A673 (cell line): ENCODE results near the gene FAM227B. TPM values are rescaled to one million over a fixed set of nuclear protein-coding genes. Genes with fewer than 3 reads are reported as not detected.
A peak's percentile ranks its signal among the peaks of the same experiment; 100 is the strongest.

Experiments used
- BruUV-seq: library from RNA; stranded (reverse); fragments of 400-500 nt; replicated peaks from 2 replicates; lab custom pipeline; 2021; lab: Mats Ljungman, UMichigan
- CTCF ChIA-PET: fragments of 300-600 bp; sonication (Branson Sonifier 250); formaldehyde crosslinking; loops from one replicate; lab custom pipeline; 2022; ENCODE audit warnings: antibody characterized with exemption; lab: Charles Lee
- POLR2A ChIA-PET: fragments of 300-600 bp; sonication (Branson Sonifier 250); formaldehyde crosslinking; loops from one replicate; lab custom pipeline; 2022; ENCODE audit warnings: antibody characterized with exemption; ENCODE audit not compliant: low non-redundant PET; lab: Charles Lee
- DNase-seq: peaks from one replicate; pipeline ENCODE4 v3.0.0-alpha.2; 2015; ENCODE audit warnings: low spot score
- H3K27ac ChIP-seq: fragments of 200-600 bp; sonication (generic); 2 replicates; pipeline ENCODE4 v1.5.1; 2016; ENCODE audit warnings: mixed run types, low read depth, mild to moderate bottlenecking, mixed read lengths, antibody characterized with exemption, low read length; ENCODE audit not compliant: poor library complexity, severe bottlenecking
- H3K27me3 ChIP-seq: fragments of 200-600 bp; sonication (generic); replicated peaks from 2 replicates; pipeline ENCODE4 v1.6.1; 2017; ENCODE audit warnings: mixed run types, low read depth, mild to moderate bottlenecking, mixed read lengths, antibody characterized with exemption, low read length; ENCODE audit not compliant: insufficient read depth, poor library complexity
- H3K36me3 ChIP-seq: fragments of 200-600 bp; sonication (generic); 2 replicates; pipeline ENCODE4 v1.6.1; 2016; ENCODE audit warnings: mixed run types, mild to moderate bottlenecking, mixed read lengths, antibody characterized with exemption, low read length; ENCODE audit not compliant: insufficient read depth, poor library complexity, severe bottlenecking
- H3K4me1 ChIP-seq: fragments of 200-600 bp; sonication (generic); 2 replicates; pipeline ENCODE4 v1.6.1; 2017; ENCODE audit warnings: mixed run types, mild to moderate bottlenecking, mixed read lengths, antibody characterized with exemption, low read length; ENCODE audit not compliant: insufficient read depth, poor library complexity, severe bottlenecking
- H3K4me3 ChIP-seq: fragments of 200-600 bp; sonication (generic); 2 replicates; pipeline ENCODE4 v1.5.1; 2016; ENCODE audit warnings: low read depth, mixed run types, mild to moderate bottlenecking, mixed read lengths, low read length; ENCODE audit not compliant: poor library complexity, severe bottlenecking
- H3K9me3 ChIP-seq: fragments of 200-600 bp; sonication (generic); 2 replicates; pipeline ENCODE4 v1.6.1; 2016; ENCODE audit warnings: mixed run types, low read depth, mild to moderate bottlenecking, mixed read lengths, antibody characterized with exemption, low read length; ENCODE audit not compliant: poor library complexity, severe bottlenecking
- CTCF ChIP-seq: fragments of 300-800, 200-600 bp; sonication (generic); conservative IDR thresholded peaks from 2 replicates; pipeline ENCODE4 v1.5.1; 2017; ENCODE audit warnings: low read depth, mild to moderate bottlenecking, antibody characterized with exemption, low read length, moderate library complexity, mixed read lengths
- EZH2 ChIP-seq: fragments of 200-600 bp; sonication (generic); IDR thresholded peaks from 2 replicates; pipeline ENCODE4 v1.6.1; 2017; ENCODE audit warnings: borderline replicate concordance, low read depth, mild to moderate bottlenecking, mixed read lengths, antibody characterized with exemption, low read length; ENCODE audit not compliant: poor library complexity, severe bottlenecking
- intact Hi-C: fragments of 100-400 bp; cut with micrococcal nuclease; formaldehyde crosslinking; loops from one replicate; pipeline ENCODE4 v1.10.0; 2022; ENCODE audit not compliant: unreplicated experiment
- total RNA-seq: library from RNA; stranded (reverse); gene quantifications from 2 replicates; pipeline ENCODE4 v1.2.3, GENCODE V29; 2021

FAM227B gene
- total RNA-seq, 1 experiment from 2014 or later, result 2.3 TPM

GRCh38 chr15:49423021-49423420 lies 197.6 kb downstream of the FAM227B start, which contains the start of gene FGF7:
Gene FGF7 (plus strand): TSS chr15:49423242. CDS start chr15:49424298, 1,056 bp downstream.
- intact Hi-C loops, result loop anchor here (2.0 to 10.0 kb wide), 5 partner anchors 560 to 1068 kb away; no protein-coding TSS in a partner anchor
- ChIA-PET POLR2A (no interaction called here), CTCF (interaction anchor here (0.9 to 2.7 kb wide), 2 partner anchors 186 to 561 kb away, joined by 5 to 31 read pairs; no protein-coding TSS in a partner anchor)
- H3K9me3 ChIP-seq, result no peaks in the 10 kb centered on the region
- no peak within 1 kb of the TSS for H3K27ac ChIP-seq
- H3K36me3 ChIP-seq, result no peaks in the 10 kb centered on the region
- no peaks in the 10 kb centered on the region for H3K4me1 ChIP-seq
- no peak within 1 kb of the TSS for H3K4me3 ChIP-seq
- H3K27me3 ChIP-seq, result no peaks in the 10 kb centered on the region
- no TSS peak for BruUV-seq
- peak; percentile 29 for DNase-seq
- TF ChIP-seq CTCF (no peak), EZH2 (no peak)

GRCh38 chr15:49421991-49422390 lies 198.6 kb downstream of the FAM227B start:
- DNase-seq, result peak; percentile 79
- BruUV-seq, result no TSS peak
- TF ChIP-seq EZH2 (no peak), CTCF (peak; percentile 86)

GRCh38 chr15:49418811-49419210 lies 201.8 kb downstream of the FAM227B start:
- ChIA-PET CTCF (interaction anchor here (0.7 kb wide), 1 partner anchor 557 kb away, joined by 3 read pairs; no protein-coding TSS in a partner anchor), POLR2A (no interaction called here)
- Histone ChIP-seq H3K27me3 (no peaks in the 10 kb centered on the region), H3K4me1 (no peaks in the 10 kb centered on the region), H3K4me3 (no peak overlapping the region), H3K36me3 (no peaks in the 10 kb centered on the region), H3K27ac (no peak overlapping the region), H3K9me3 (no peaks in the 10 kb centered on the region)
- no peak for DNase-seq
- TF ChIP-seq EZH2 (no peak), CTCF (no peak)
- BruUV-seq, result no TSS peak
- intact Hi-C loops, result no loop called here

More at GRCh38 chr15:49421991-49422390, 198.6 kb downstream of the FAM227B start:
- Histone ChIP-seq H3K4me3 (no peak overlapping the region), H3K9me3 (no peaks in the 10 kb centered on the region), H3K27me3 (no peaks in the 10 kb centered on the region), H3K4me1 (no peaks in the 10 kb centered on the region), H3K36me3 (no peaks in the 10 kb centered on the region), H3K27ac (no peak overlapping the region)
- ChIA-PET POLR2A (no interaction called here), CTCF (interaction anchor here (0.7 to 2.7 kb wide), 4 partner anchors 185 to 723 kb away, joined by 3 to 31 read pairs (median 6); no protein-coding TSS in a partner anchor)
- intact Hi-C loops, result loop anchor here (1.0 to 10.0 kb wide), 6 partner anchors 187 to 1067 kb away; no protein-coding TSS in a partner anchor
